Stimulated activated naive CD4-positive, alpha-beta T cell treated with Interleukin-2 at 50 U/mL for 16 hours (primary cell): ENCODE data around the gene CHAD.
"Not testable (repeated sequence)": the region's sequence is repeated elsewhere in the genome, so short reads cannot be mapped to it uniquely, and the experiment has no call there.

ENCODE experiments used
- DNase-seq: peaks from one replicate; lab custom pipeline; 2025; lab: John Stamatoyannopoulos, UW

CHAD gene

GRCh38 chr17:50429793-50430192 lies 38.9 kb downstream of the CHAD start:
- no peak for DNase-seq

DNA sequence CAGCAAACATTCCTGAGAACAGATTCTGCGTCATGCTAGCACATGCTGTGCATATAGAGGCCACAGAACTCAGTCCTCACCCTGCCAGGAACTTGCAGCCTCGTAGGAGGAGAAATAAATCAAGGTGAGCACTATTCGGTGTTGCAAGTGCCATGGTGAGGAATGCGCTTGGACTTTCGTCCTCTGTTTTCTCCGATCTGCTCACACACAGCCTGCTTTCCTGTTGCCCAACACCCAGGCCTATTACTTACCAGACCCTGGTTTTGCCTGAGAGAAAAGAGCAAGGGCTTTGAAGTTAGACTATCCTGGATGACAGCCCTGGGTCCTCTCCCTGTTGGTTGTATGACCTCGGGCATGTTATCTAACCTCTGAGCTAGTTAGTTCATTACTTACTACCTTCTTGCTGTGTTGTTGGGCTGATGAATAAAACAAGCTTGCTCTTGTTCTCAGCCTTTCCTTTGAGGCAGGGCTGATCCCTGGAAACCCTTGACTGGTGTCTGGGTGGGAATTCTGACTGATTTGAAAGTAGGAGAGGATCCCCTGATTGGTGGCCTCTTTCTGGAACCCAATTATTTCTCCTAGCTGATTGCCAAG lies 39.8 kb downstream of the CHAD start:
- DNase-seq: no peak

GRCh38 chr17:50428126-50428525 lies 40.6 kb downstream of the CHAD start:
- DNase-seq: not testable (repeated sequence)

- DNase-seq: peak; percentile 1
Observed at GRCh38 chr17:50426814-50427787, 41.6 kb downstream of the CHAD start.

GRCh38 chr17:50426472-50426782 lies 42.3 kb downstream of the CHAD start:
- DNase-seq: no peak

DNA sequence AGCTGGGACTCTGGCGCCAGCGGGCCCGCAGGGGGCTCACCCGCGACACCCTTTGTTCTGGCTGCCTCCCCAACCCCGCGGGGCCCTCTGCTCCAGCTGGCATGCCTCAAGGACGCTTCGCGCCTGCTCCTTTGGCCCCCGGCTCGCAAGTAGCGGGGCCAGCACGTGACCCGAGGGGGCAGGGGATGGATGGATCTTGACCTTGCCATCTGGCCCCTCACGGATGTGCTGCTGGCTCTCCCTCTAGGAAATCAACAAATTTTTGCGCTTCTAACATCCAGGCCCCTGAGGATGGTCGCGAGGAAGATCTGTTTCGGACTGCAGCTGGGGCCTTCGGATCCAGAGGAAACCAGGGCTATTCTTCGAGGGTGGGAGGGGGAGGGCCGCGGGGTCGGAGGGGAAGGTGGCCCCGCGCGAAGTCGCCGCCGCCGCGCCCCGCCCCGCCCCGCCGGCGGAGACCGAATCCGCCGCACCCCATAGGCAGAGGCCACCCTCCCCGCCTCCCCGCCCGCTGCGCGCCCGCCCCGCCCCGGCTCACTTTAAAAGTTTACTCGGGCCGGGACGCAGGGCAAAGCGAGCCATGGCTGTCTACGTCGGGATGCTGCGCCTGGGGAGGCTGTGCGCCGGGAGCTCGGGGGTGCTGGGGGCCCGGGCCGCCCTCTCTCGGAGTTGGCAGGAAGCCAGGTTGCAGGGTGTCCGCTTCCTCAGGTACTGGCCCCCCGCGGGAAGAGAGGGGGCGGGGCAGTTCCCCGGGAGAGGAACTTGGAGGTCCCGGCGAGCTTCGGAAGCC lies 42.8 kb downstream of the CHAD start, which contains the start of gene ACSF2:
TSS of gene ACSF2 (plus strand) at position 537 of the 790 bp plus-strand sequence. CDS start at position 581, 44 bp downstream.
- peak; percentile 74 for DNase-seq

- no peak for DNase-seq
Observed at GRCh38 chr17:50424996-50425681, 43.5 kb downstream of the CHAD start.

DNA sequence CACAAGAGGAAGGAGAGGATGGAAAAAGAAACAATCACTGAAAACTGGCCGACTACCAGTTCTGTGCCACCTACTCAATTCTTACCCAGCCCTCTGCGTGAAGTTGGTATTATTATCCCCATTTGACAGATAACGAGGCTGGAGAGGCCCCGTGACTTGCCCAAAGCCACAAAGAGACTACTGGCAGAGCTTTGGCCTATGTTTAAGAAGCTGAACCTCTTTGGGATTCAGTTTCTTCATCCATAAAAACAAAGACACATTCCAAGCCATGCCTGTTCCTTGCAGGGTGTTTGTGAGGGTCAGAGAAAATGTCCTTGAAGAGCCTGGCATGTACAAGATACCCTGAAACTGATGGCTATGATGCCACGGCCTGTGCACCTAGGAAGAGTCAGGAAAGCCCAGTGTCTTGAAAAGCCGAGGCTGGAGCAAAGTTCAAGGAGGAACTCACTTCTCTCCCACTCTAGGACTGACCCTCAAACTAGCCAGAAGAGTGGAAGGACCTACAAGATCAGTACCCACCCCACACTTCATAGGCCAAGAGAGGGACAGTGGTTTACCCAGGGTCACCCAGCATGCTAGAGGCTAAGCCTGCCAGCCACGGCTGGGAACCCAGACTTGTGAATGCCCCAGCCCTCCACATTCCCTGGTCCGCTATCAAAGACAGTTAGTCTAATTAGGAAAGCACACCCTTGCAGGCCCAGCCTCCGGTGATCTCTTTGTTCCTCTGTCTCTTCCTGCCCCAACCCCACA lies 44.3 kb downstream of the CHAD start:
- no peak for DNase-seq

GRCh38 chr17:50423553-50424159 lies 45.0 kb downstream of the CHAD start:
- DNase-seq: no peak

DNA sequence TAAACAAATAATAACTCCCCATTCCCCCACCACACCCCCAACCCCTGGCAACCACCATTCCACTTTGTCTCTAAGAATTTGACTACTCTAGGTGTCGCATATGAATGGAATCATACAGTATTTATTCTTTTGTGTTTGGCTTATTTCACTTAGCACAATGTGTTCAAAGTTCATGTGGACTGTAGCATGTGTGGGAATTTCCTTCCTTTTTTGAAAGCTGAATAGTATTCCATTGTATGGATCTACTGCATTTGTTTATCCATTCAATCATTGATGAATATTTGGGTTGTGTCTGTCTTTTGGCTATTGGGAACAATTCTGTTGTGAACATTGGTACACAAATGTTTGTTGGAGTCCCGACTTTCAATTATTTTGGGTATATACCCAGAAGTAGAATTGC lies 45.9 kb downstream of the CHAD start:
- DNase-seq: no peak

- no peak for DNase-seq
Observed at GRCh38 chr17:50421308-50422051, 47.2 kb downstream of the CHAD start.

GRCh38 chr17:50420419-50421112 lies 48.1 kb downstream of the CHAD start:
- no peak for DNase-seq

DNA sequence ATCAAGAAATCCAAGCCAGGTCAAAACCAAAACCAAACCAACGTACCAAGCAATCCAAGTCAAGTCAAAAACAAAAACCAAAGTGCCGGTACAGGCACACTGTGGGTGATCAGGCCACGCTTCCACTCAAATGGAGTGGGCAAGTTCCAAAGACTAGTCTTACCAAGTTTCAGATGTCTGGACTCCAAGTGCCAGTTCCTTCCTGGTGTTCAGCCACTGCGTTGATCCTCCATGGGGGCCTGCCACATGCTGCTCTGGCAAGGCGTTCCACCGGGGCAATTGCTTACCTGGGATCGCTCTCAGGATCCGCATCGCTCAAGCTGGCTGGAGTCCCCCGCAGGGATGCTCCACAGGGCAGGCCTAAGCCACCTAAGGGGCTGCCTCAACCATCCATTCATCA lies 49.1 kb downstream of the CHAD start:
- DNase-seq: not testable (repeated sequence)

DNA sequence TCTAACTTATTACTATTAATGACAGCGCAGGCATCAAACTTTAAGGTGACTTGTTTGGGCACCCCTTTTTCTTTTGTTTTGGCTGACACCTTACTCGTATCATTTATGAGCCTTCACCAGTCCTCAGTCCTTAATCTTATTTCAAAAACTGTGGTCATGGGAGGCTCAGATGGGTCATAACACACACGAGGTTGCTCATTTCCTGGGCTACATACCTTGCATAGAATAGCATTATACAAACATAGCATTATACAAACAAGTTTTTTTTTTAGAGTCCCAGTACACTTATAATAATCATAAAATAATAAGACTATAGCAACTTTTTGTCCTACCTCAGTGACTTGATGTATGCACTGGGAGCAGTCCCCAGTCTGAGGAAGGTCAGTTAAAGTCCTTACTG lies 53.9 kb downstream of the CHAD start:
- no peak for DNase-seq
